Thyroid gland (tissue), 4 donors: ENCODE measurements around the gene CHPF. TPM values are rescaled to one million over a fixed set of nuclear protein-coding genes. Genes with fewer than 3 reads are reported as not detected.

Experiments
- DNase-seq, 2 donors: peaks; one replicate each; pipeline ENCODE4 v3.0.0-alpha.2; 2019
- H3K27ac ChIP-seq, 3 donors: fragments of 200-600 bp; sonication (generic); 1 replicate in 2 of 3; 2 replicates in 1 of 3; pipeline ENCODE4 v1.5.1; 2016 to 2019; ENCODE audit warnings: mild to moderate bottlenecking in 1 of 3, moderate library complexity in 1 of 3
- H3K27me3 ChIP-seq: fragments of 200-600 bp; sonication (generic); one replicate; pipeline ENCODE4 v1.5.1; 2019
- H3K36me3 ChIP-seq, 2 donors: fragments of 200-600 bp; sonication (generic); one replicate each; pipeline ENCODE4 v1.5.1; 2016 to 2019
- H3K4me1 ChIP-seq, 2 donors: fragments of 200-600 bp; sonication (generic); one replicate each; pipeline ENCODE4 v1.5.1; 2017 to 2019
- H3K4me3 ChIP-seq, 3 donors: fragments of 200-600 bp; sonication (generic); replicated peaks in 1 of 3; 1 replicate in 2 of 3; 2 replicates in 1 of 3; pipeline ENCODE4 v1.5.1; 2016; ENCODE audit warnings: mild to moderate bottlenecking in 1 of 3
- H3K9me3 ChIP-seq: fragments of 200-600 bp; sonication (generic); one replicate; pipeline ENCODE4 v1.5.1; 2017
- CTCF ChIP-seq, 6 experiments: fragments of 200-600 bp in 3 of 6; fragments of 450-650 bp in 3 of 6; sonication (generic) in 3 of 6; IDR thresholded peaks; one replicate each; pipeline ENCODE4 v1.5.1; 2016 to 2019; ENCODE audit warnings: antibody characterized with exemption in 6 of 6, mild to moderate bottlenecking in 2 of 6, inconsistent platforms in 1 of 6, moderate library complexity in 1 of 6
- POLR2A ChIP-seq, 2 donors: fragments of 450-650 bp; IDR thresholded peaks; one replicate each; pipeline ENCODE4 v1.6.1; 2017; ENCODE audit warnings: antibody characterized with exemption in 2 of 2, mild to moderate bottlenecking in 2 of 2, moderate library complexity in 1 of 2
- WGBS, 2 donors: methylation state at CpG; one replicate each; pipeline ENCODE4 v1.1.5; 2017; 5-methylcytosine and 5-hydroxymethylcytosine counted together
- intact Hi-C: fragments of 100-400 bp; cut with DNase I; formaldehyde crosslinking; loops from one replicate; pipeline ENCODE4 v1.15.1; 2023
- total RNA-seq, 4 donors: library from RNA; depleted of rRNA; stranded (reverse); fragments of >200 nt; gene quantifications; one replicate each; pipeline ENCODE4 v1.2.3, GENCODE V29; 2016

The CHPF gene
- total RNA-seq, 4 donors from 2014 or later: 57.2 to 194 (median 141) TPM

- no peaks in the 10 kb centered on the region for H3K27me3 ChIP-seq
- peaks cover 0 to 6% of the 10 kb centered on the region in 2 donors for H3K4me1 ChIP-seq
- no peak overlapping the region for H3K27ac ChIP-seq
- no peak for DNase-seq
- TF ChIP-seq POLR2A (IDR thresholded peaks at IDR 0.05): no peak
- no peak for TF ChIP-seq CTCF (IDR thresholded peaks at IDR 0.05)
- WGBS, 2 donors: 76 to 77% methylated on average over 21 to 24 of the region's 24 CpGs
- H3K4me3 ChIP-seq: no peak overlapping the region
- H3K36me3 ChIP-seq: peaks cover 0 to 8% of the 10 kb centered on the region in 2 donors
- intact Hi-C loops: no loop called here
- H3K9me3 ChIP-seq: no peaks in the 10 kb centered on the region
These were observed 17.8 kb upstream of the CHPF start for GRCh38 chr2:219561179-219562048.

- intact Hi-C loops: no loop called here
- no peak for TF ChIP-seq CTCF (IDR thresholded peaks at IDR 0.05)
- TF ChIP-seq POLR2A (IDR thresholded peaks at IDR 0.05): no peak
- Histone ChIP-seq H3K4me3 (no peak overlapping the region), H3K27ac (no peak overlapping the region), H3K4me1 (peaks cover 0 to 6% of the 10 kb centered on the region in 2 donors), H3K27me3 (no peaks in the 10 kb centered on the region), H3K9me3 (no peaks in the 10 kb centered on the region), H3K36me3 (peaks cover 0 to 8% of the 10 kb centered on the region in 2 donors)
- DNase-seq: no peak
- WGBS, 2 donors: 74 to 93% methylated on average over 3 of the region's 3 CpGs
These were observed 17.2 kb upstream of the CHPF start for GRCh38 chr2:219560893-219561178.

- Histone ChIP-seq H3K4me1 (peaks cover 0 to 6% of the 10 kb centered on the region in 2 donors), H3K4me3 (no peak overlapping the region), H3K9me3 (no peaks in the 10 kb centered on the region), H3K27me3 (no peaks in the 10 kb centered on the region), H3K27ac (no peak overlapping the region), H3K36me3 (peaks cover 0 to 8% of the 10 kb centered on the region in 2 donors)
- peak; percentile 4 to 93 (median 50) for TF ChIP-seq CTCF (IDR thresholded peaks at IDR 0.05)
- no peak for TF ChIP-seq POLR2A (IDR thresholded peaks at IDR 0.05)
- WGBS, 2 donors: 38 to 44% methylated on average over 5 to 6 of the region's 8 CpGs
- DNase-seq: no peak
- intact Hi-C loops: no loop called here
These were observed 16.7 kb upstream of the CHPF start for GRCh38 chr2:219560037-219560892.

GRCh38 chr2:219559156-219559915 is 15.7 kb upstream of the CHPF start:
- Histone ChIP-seq H3K27ac (no peak overlapping the region), H3K4me1 (peaks cover 0 to 6% of the 10 kb centered on the region in 2 donors), H3K9me3 (no peaks in the 10 kb centered on the region), H3K4me3 (no peak overlapping the region), H3K27me3 (no peaks in the 10 kb centered on the region), H3K36me3 (peaks cover 0 to 8% of the 10 kb centered on the region in 2 donors)
- intact Hi-C loops: no loop called here
- no peak for DNase-seq
- 89 to 94% methylated on average over 20 of the region's 20 CpGs for WGBS, 2 donors
- TF ChIP-seq POLR2A (IDR thresholded peaks at IDR 0.05) (no peak), CTCF (IDR thresholded peaks at IDR 0.05) (no peak)
